KMS-11 (cell line): ENCODE measurements around the gene SART1.
A peak's percentile ranks its signal among the peaks of the same experiment; 100 is the strongest.

Experiments used
- H2AFZ ChIP-seq: fragments of 200-600 bp; sonication (generic); 2 replicates; pipeline ENCODE4 v1.6.1; 2016; ENCODE audit warnings: antibody characterized with exemption, mixed run types, low read depth
- H3K27ac ChIP-seq: fragments of 200-600 bp; sonication (generic); 2 replicates; pipeline ENCODE4 v1.6.1; 2016; ENCODE audit warnings: mild to moderate bottlenecking, mixed run types
- H3K27me3 ChIP-seq: fragments of 200-600 bp; sonication (generic); 2 replicates; pipeline ENCODE4 v1.6.1; 2017; ENCODE audit warnings: mild to moderate bottlenecking, low read depth, mixed run types, moderate library complexity; ENCODE audit not compliant: insufficient read depth
- H3K36me3 ChIP-seq: fragments of 200-600 bp; sonication (generic); 2 replicates; pipeline ENCODE4 v1.6.1; 2017; ENCODE audit warnings: mild to moderate bottlenecking, mixed run types; ENCODE audit not compliant: insufficient read depth
- H3K4me1 ChIP-seq: fragments of 200-600 bp; sonication (generic); 2 replicates; pipeline ENCODE4 v1.6.1; 2016; ENCODE audit warnings: mild to moderate bottlenecking, low read depth, mixed run types; ENCODE audit not compliant: poor library complexity, severe bottlenecking
- H3K4me2 ChIP-seq: fragments of 200-600 bp; sonication (generic); 2 replicates; pipeline ENCODE4 v1.7.0; 2016; ENCODE audit warnings: mild to moderate bottlenecking, mixed run types
- H3K4me3 ChIP-seq: fragments of 200-600 bp; sonication (generic); IDR thresholded peaks from 2 replicates; pipeline ENCODE4 v1.6.1; 2017; ENCODE audit warnings: low read depth, low read length, mixed read lengths; ENCODE audit not compliant: insufficient read depth
- H3K79me2 ChIP-seq: fragments of 200-600 bp; sonication (generic); 2 replicates; pipeline ENCODE4 v1.6.1; 2016; ENCODE audit warnings: low read depth, mixed run types; ENCODE audit not compliant: insufficient read depth
- H3K9ac ChIP-seq: fragments of 200-600 bp; sonication (generic); 2 replicates; pipeline ENCODE4 v1.6.1; 2016; ENCODE audit warnings: mild to moderate bottlenecking, mixed run types
- H4K20me1 ChIP-seq: fragments of 200-600 bp; sonication (generic); 2 replicates; pipeline ENCODE4 v1.6.1; 2016; ENCODE audit warnings: mild to moderate bottlenecking, mixed run types; ENCODE audit not compliant: insufficient read depth
- TF ChIP-seq, protein P1 (sequence below): fragments of 200-600 bp; sonication (generic); conservative IDR thresholded peaks from 2 replicates; pipeline ENCODE4 v1.6.1; 2017; ENCODE audit warnings: low read depth, mild to moderate bottlenecking, antibody characterized with exemption, low read length, moderate library complexity, mixed read lengths

The SART1 gene

DNA sequence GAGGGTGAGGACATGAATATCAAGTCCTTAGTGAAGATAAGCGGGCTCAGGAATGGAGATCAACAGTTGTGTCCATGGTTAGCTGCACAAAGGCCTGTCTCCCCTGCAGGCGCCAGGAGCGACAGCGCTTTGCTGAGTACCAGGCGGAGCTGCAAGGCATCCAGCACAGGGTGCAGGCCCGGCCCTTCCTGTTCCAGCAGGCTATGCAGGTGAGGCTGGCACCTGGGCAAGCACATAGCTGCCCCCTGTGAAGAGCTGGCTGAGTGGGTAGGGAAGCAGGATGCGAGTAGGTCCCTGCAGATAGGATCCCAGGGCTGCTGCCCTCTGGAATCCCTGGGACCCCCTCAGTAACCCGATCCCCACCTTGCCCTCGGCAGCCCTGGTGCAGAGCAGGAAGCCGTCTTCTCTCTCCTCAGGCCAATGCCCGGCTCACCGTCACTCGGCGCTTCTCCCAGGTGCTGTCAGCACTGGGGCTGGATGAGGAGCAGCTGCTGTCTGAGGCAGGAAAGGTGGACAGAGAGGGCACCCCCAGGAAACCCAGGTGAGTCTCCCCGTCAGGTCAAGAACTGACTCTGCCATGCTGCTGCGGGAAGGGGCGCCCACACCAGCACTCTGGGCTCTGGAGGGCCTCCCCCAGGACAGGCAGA is 2.6 kb upstream of the SART1 start:
- TF ChIP-seq, protein P1, sequence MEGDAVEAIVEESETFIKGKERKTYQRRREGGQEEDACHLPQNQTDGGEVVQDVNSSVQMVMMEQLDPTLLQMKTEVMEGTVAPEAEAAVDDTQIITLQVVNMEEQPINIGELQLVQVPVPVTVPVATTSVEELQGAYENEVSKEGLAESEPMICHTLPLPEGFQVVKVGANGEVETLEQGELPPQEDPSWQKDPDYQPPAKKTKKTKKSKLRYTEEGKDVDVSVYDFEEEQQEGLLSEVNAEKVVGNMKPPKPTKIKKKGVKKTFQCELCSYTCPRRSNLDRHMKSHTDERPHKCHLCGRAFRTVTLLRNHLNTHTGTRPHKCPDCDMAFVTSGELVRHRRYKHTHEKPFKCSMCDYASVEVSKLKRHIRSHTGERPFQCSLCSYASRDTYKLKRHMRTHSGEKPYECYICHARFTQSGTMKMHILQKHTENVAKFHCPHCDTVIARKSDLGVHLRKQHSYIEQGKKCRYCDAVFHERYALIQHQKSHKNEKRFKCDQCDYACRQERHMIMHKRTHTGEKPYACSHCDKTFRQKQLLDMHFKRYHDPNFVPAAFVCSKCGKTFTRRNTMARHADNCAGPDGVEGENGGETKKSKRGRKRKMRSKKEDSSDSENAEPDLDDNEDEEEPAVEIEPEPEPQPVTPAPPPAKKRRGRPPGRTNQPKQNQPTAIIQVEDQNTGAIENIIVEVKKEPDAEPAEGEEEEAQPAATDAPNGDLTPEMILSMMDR, result no peak
- H3K27me3 ChIP-seq, result no peaks in the 10 kb centered on the region
- peaks cover 21% of the 10 kb centered on the region for H3K79me2 ChIP-seq
- no peak overlapping the region for H3K4me2 ChIP-seq
- 0 out of 2 replicates have a peak, but pooled peaks cover 3% of the 10 kb centered on the region for H4K20me1 ChIP-seq
- no peaks in the 10 kb centered on the region for H3K36me3 ChIP-seq
- H3K4me1 ChIP-seq, result peaks cover 35% of the 10 kb centered on the region
- H3K27ac ChIP-seq, result no peak overlapping the region
- H3K9ac ChIP-seq, result no peak overlapping the region
- no peak overlapping the region for H3K4me3 ChIP-seq
- no peak overlapping the region for H2AFZ ChIP-seq

DNA sequence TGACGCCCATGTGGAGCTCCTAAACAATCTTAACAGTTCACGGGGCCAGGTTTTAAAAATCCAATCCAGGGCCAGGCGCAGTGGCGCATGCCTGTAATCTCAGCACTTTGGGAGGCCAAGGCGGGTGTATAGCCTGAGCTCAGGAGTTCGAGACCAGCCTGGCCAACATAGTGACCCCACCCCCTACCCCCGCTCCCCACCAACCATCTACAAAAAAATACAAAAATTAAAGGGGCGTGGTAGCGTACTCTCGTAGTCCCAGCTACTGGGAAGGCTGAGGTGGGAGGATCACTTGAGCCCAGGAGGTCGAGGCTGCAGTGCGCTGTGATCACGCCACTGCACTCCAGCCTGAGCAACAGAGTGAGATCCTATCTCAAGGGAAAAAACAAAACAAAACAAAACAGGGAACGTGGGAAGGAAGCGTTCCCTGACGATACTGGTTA is 689 bp upstream of the SART1 start:
- Histone ChIP-seq H3K9ac (peak overlapping the region; percentile 83; the same call in 1 of the 2 replicates), H3K27me3 (no peaks in the 10 kb centered on the region), H3K4me3 (no peak overlapping the region), H3K79me2 (peaks cover 27% of the 10 kb centered on the region), H3K36me3 (no peaks in the 10 kb centered on the region), H3K4me2 (peak overlapping the region; percentile 85), H2AFZ (peak overlapping the region; percentile 73), H3K27ac (peak overlapping the region; percentile 72), H4K20me1 (0 out of 2 replicates have a peak, but pooled peaks cover 3% of the 10 kb centered on the region), H3K4me1 (peaks cover 36% of the 10 kb centered on the region)
- TF ChIP-seq, protein P1, result no peak

DNA sequence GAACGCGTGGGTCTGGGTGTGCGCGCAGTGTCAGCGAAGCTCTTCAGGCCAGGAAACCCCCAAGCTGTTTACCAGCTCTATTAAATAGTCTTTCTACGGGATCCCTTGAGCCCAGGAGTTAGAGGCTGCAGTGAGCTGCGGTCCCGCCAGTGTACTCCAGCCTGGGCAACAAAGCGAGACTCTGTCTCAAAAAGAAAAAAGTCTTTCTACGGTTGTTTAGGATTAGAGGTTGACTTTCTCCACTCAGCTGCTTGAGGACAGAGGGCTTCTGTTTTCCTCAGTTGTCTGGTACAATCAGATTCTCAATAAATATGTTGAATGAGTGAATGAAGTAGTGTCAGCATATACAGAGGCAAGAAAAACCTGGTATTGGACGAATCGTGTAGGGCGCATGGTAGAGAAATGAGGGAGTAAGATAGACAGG is 619 bp downstream of the SART1 start:
- TF ChIP-seq, protein P1, result no peak
- Histone ChIP-seq H3K79me2 (peaks cover 27% of the 10 kb centered on the region), H2AFZ (no peak overlapping the region), H3K27ac (peak overlapping the region; percentile 17; the same call in 1 of the 2 replicates), H3K9ac (peak overlapping the region; percentile 83; the same call in 1 of the 2 replicates), H3K36me3 (no peaks in the 10 kb centered on the region), H3K4me3 (no peak overlapping the region), H3K4me2 (peak overlapping the region; percentile 73), H3K4me1 (peaks cover 26% of the 10 kb centered on the region), H3K27me3 (no peaks in the 10 kb centered on the region), H4K20me1 (0 out of 2 replicates have a peak, but pooled peaks cover 3% of the 10 kb centered on the region)

DNA sequence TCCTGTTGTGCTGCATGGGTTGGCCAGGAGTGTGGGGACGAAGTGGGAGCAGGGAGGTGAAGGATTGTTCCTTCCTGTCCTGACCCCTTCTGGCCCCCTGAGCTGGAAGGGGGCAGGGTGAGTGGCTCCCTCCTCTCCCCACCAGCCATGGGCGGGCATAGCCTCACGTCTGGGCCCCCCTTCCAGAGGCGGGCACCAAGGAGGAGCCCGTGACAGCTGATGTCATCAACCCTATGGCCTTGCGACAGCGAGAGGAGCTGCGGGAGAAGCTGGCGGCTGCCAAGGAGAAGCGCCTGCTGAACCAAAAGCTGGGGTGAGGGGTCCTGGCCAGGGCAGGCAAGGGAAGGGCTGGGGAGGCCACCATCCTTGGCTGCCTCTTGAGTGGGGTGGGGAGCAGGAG is 3.4 kb downstream of the SART1 start:
- Histone ChIP-seq H2AFZ (no peak overlapping the region), H3K9ac (no peak overlapping the region), H3K27me3 (no peaks in the 10 kb centered on the region), H3K27ac (no peak overlapping the region), H3K36me3 (no peaks in the 10 kb centered on the region), H3K79me2 (peaks cover 27% of the 10 kb centered on the region), H4K20me1 (0 out of 2 replicates have a peak, but pooled peaks cover 3% of the 10 kb centered on the region), H3K4me1 (peaks cover 23% of the 10 kb centered on the region), H3K4me2 (no peak overlapping the region), H3K4me3 (no peak overlapping the region)
- TF ChIP-seq, protein P1, result no peak
